Suprapubic skin (tissue), 4 donors: Measurements from ENCODE around the gene ABCA8. TPM values are rescaled to one million over a fixed set of nuclear protein-coding genes. Genes with fewer than 3 reads are reported as not detected.

Experiments
- DNase-seq, 2 donors: peaks; one replicate each; pipeline ENCODE4 v3.0.0-alpha.2; 2019; ENCODE audit warnings: low spot score in 2 of 2
- H3K27ac ChIP-seq: fragments of 200-600 bp; sonication (generic); one replicate; pipeline ENCODE4 v1.5.1; 2019
- H3K27me3 ChIP-seq: fragments of 200-600 bp; sonication (generic); one replicate; pipeline ENCODE4 v1.5.1; 2019
- H3K36me3 ChIP-seq: fragments of 200-600 bp; sonication (generic); one replicate; pipeline ENCODE4 v1.5.1; 2019
- H3K4me1 ChIP-seq: fragments of 200-600 bp; sonication (generic); one replicate; pipeline ENCODE4 v1.5.1; 2019
- H3K4me3 ChIP-seq: fragments of 200-600 bp; sonication (generic); one replicate; pipeline ENCODE4 v1.5.1; 2019; ENCODE audit warnings: mild to moderate bottlenecking
- H3K9me3 ChIP-seq: fragments of 200-600 bp; sonication (generic); one replicate; pipeline ENCODE4 v1.5.1; 2019
- CTCF ChIP-seq, 2 donors: fragments of 200-600 bp in 1 of 2; fragments of 450-650 bp in 1 of 2; sonication (generic) in 1 of 2; IDR thresholded peaks; one replicate each; pipeline ENCODE4 v1.5.1; 2016 to 2019; ENCODE audit warnings: antibody characterized with exemption in 2 of 2, mild to moderate bottlenecking in 1 of 2, moderate library complexity in 1 of 2
- EP300 ChIP-seq: sonication (generic); formaldehyde crosslinking; IDR thresholded peaks from one replicate; pipeline ENCODE4 v1.6.1; 2017; ENCODE audit warnings: antibody characterized with exemption
- POLR2A ChIP-seq, 2 donors: fragments of 450-650 bp; IDR thresholded peaks; one replicate each; pipeline ENCODE4 v1.6.1; 2017; ENCODE audit warnings: antibody characterized with exemption in 2 of 2, mild to moderate bottlenecking in 2 of 2, moderate library complexity in 2 of 2
- POLR2AphosphoS5 ChIP-seq, 3 donors: sonication (generic); formaldehyde crosslinking; IDR thresholded peaks; one replicate each; pipeline ENCODE4 v1.6.1; 2017; ENCODE audit warnings: antibody characterized with exemption in 3 of 3
- WGBS: methylation state at CpG from one replicate; pipeline ENCODE4 v1.1.5; 2018; 5-methylcytosine and 5-hydroxymethylcytosine counted together
- total RNA-seq, 4 donors: library from RNA; depleted of rRNA; stranded (reverse); fragments of >200 nt; gene quantifications; one replicate each; pipeline ENCODE4 v1.1.0, GENCODE V29; 2016

Gene ABCA8
- total RNA-seq, 4 donors from 2014 or later: 5.5 to 16.7 (median 8.4) TPM

- no peak for TF ChIP-seq EP300
- no peak for TF ChIP-seq POLR2AphosphoS5 (IDR thresholded peaks at IDR 0.05)
- no peak for TF ChIP-seq CTCF (IDR thresholded peaks at IDR 0.05)
- no peak for TF ChIP-seq POLR2A (IDR thresholded peaks at IDR 0.05)
- Histone ChIP-seq H3K4me1 (peaks cover 13% of the 10 kb centered on the region), H3K27ac (no peak overlapping the region), H3K4me3 (no peak overlapping the region), H3K27me3 (no peaks in the 10 kb centered on the region), H3K36me3 (no peaks in the 10 kb centered on the region), H3K9me3 (peaks cover 4% of the 10 kb centered on the region)
- 68% methylated on average over 4 of the region's 4 CpGs for WGBS
- no peak for DNase-seq
These were observed 101.8 kb downstream of the ABCA8 start for GRCh38 chr17:68853439-68853838.

DNA sequence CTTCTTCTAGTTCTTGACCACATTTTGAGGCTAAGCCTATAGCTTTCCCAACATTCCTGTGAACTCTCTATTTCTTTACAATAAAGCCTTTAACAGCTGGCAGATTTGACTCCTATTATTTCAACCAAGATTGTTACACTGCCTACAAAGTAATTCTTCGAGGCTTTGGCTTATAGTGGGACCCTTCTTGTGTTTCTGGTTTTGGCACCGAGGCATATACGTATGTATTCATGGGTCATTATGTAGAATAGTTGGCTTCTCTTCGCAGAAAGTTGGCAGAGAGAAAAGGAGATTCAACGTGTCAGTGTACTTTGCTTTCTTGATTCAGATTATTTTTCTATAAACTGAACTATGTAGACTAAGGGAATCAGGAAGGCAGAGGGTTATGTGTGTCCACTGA, 102.2 kb downstream of the ABCA8 start:
- peaks cover under 1% of the 10 kb centered on the region for H3K9me3 ChIP-seq
- WGBS: 68% methylated on average over 5 of the region's 5 CpGs
- no peaks in the 10 kb centered on the region for H3K27me3 ChIP-seq
- no peak overlapping the region for H3K27ac ChIP-seq
- DNase-seq: no peak
- H3K36me3 ChIP-seq: no peaks in the 10 kb centered on the region
- no peak overlapping the region for H3K4me3 ChIP-seq
- no peak for TF ChIP-seq EP300
- TF ChIP-seq POLR2A (IDR thresholded peaks at IDR 0.05): no peak
- TF ChIP-seq POLR2AphosphoS5 (IDR thresholded peaks at IDR 0.05): no peak
- TF ChIP-seq CTCF (IDR thresholded peaks at IDR 0.05): no peak
- H3K4me1 ChIP-seq: peaks cover 13% of the 10 kb centered on the region

GRCh38 chr17:68851890-68852289, 103.3 kb downstream of the ABCA8 start:
- H3K27ac ChIP-seq: no peak overlapping the region
- no peaks in the 10 kb centered on the region for H3K36me3 ChIP-seq
- no peak overlapping the region for H3K4me3 ChIP-seq
- H3K9me3 ChIP-seq: no peaks in the 10 kb centered on the region
- H3K4me1 ChIP-seq: peaks cover 13% of the 10 kb centered on the region
- no peak for DNase-seq
- 78% methylated on average over 1 of the region's 1 CpG for WGBS
- TF ChIP-seq EP300: no peak
- no peak for TF ChIP-seq POLR2A (IDR thresholded peaks at IDR 0.05)
- H3K27me3 ChIP-seq: no peaks in the 10 kb centered on the region

GRCh38 chr17:68850749-68851510, 104.3 kb downstream of the ABCA8 start:
- WGBS: 54% methylated on average over 2 of the region's 2 CpGs
- TF ChIP-seq EP300: no peak
- TF ChIP-seq POLR2AphosphoS5 (IDR thresholded peaks at IDR 0.05): no peak
- no peak for TF ChIP-seq CTCF (IDR thresholded peaks at IDR 0.05)
- no peak for TF ChIP-seq POLR2A (IDR thresholded peaks at IDR 0.05)
- no peak overlapping the region for H3K27ac ChIP-seq
- H3K9me3 ChIP-seq: peaks cover 4% of the 10 kb centered on the region
- peaks cover 13% of the 10 kb centered on the region for H3K4me1 ChIP-seq
- H3K4me3 ChIP-seq: no peak overlapping the region
- no peaks in the 10 kb centered on the region for H3K36me3 ChIP-seq
- DNase-seq: no peak
- H3K27me3 ChIP-seq: no peaks in the 10 kb centered on the region

GRCh38 chr17:68849673-68850610, 105.2 kb downstream of the ABCA8 start:
- H3K4me3 ChIP-seq: no peak overlapping the region
- H3K36me3 ChIP-seq: no peaks in the 10 kb centered on the region
- no peak for DNase-seq
- H3K27ac ChIP-seq: no peak overlapping the region
- TF ChIP-seq CTCF (IDR thresholded peaks at IDR 0.05) (no peak), POLR2A (IDR thresholded peaks at IDR 0.05) (no peak), POLR2AphosphoS5 (IDR thresholded peaks at IDR 0.05) (no peak), EP300 (no peak)
- no peaks in the 10 kb centered on the region for H3K27me3 ChIP-seq
- peaks cover 13% of the 10 kb centered on the region for H3K4me1 ChIP-seq
- WGBS: 68% methylated on average over 7 of the region's 7 CpGs
- peaks cover 4% of the 10 kb centered on the region for H3K9me3 ChIP-seq
